Fibroblast of the conjunctiva (primary cell): ENCODE results near the gene GNAO1.

ENCODE experiments used
- DNase-seq: peaks from one replicate; pipeline ENCODE4 v3.0.0-alpha.2; 2010; ENCODE audit warnings: low read depth

The GNAO1 gene

GRCh38 chr16:56191156-56191815 is at the start of gene GNAO1:
Gene GNAO1, plus strand, starts transcription at chr16:56191489. Its CDS starts 747 bp downstream, at chr16:56192236.
- peak; percentile 3 for DNase-seq

- no peak for DNase-seq
Measured at GRCh38 chr16:56143666-56144065, 47.6 kb upstream of the GNAO1 start.

GRCh38 chr16:56145369-56145768 is 45.9 kb upstream of the GNAO1 start:
- DNase-seq, result no peak

- no peak for DNase-seq
Measured at GRCh38 chr16:56151621-56152020, 39.7 kb upstream of the GNAO1 start.

GRCh38 chr16:56161658-56162057 is 29.6 kb upstream of the GNAO1 start:
- DNase-seq, result no peak

GRCh38 chr16:56163089-56163488 is 28.2 kb upstream of the GNAO1 start:
- DNase-seq, result no peak

- no peak for DNase-seq
Measured at GRCh38 chr16:56163938-56164337, 27.4 kb upstream of the GNAO1 start.

GRCh38 chr16:56164636-56165035 is 26.7 kb upstream of the GNAO1 start:
- DNase-seq, result no peak

- DNase-seq, result no peak
Measured at GRCh38 chr16:56174411-56174810, 16.9 kb upstream of the GNAO1 start.

- DNase-seq, result no peak
Measured at GRCh38 chr16:56181401-56181800, 9.9 kb upstream of the GNAO1 start.

- no peak for DNase-seq
Measured at GRCh38 chr16:56183266-56183665, 8.0 kb upstream of the GNAO1 start.

GRCh38 chr16:56190048-56190676 is 1.1 kb upstream of the GNAO1 start:
- DNase-seq, result no peak

GRCh38 chr16:56190677-56191155 is 573 bp upstream of the GNAO1 start:
- no peak for DNase-seq

- no peak for DNase-seq
Measured at GRCh38 chr16:56191835-56192634, 746 bp downstream of the GNAO1 start.

- DNase-seq, result no peak
Measured at GRCh38 chr16:56192635-56192945, 1.3 kb downstream of the GNAO1 start.

GRCh38 chr16:56192986-56193945 is 2.0 kb downstream of the GNAO1 start:
- DNase-seq, result no peak

GRCh38 chr16:56193951-56194726 is 2.9 kb downstream of the GNAO1 start:
- peak; percentile 3 for DNase-seq

- DNase-seq, result no peak
Measured at GRCh38 chr16:56195151-56195550, 3.9 kb downstream of the GNAO1 start.

- DNase-seq, result no peak
Measured at GRCh38 chr16:56196381-56196780, 5.1 kb downstream of the GNAO1 start.

- no peak for DNase-seq
Measured at GRCh38 chr16:56197192-56197992, 6.1 kb downstream of the GNAO1 start.
